OCI-LY7 (cell line): ENCODE data around the gene SFSWAP. TPM values are rescaled to one million over a fixed set of nuclear protein-coding genes. Genes with fewer than 3 reads are reported as not detected.

Source experiments
- BruUV-seq: library from RNA; stranded (reverse); fragments of 400-500 nt; replicated peaks from 2 replicates; lab custom pipeline; 2021; lab: Mats Ljungman, UMichigan
- CTCF ChIA-PET: fragments of 300-600 bp; sonication (Branson Sonifier 250); formaldehyde crosslinking; loops from one replicate; lab custom pipeline; 2022; ENCODE audit warnings: antibody characterized with exemption; ENCODE audit not compliant: unreplicated experiment; lab: Charles Lee
- POLR2A ChIA-PET: fragments of 300-600 bp; sonication (Branson Sonifier 250); formaldehyde crosslinking; loops from one replicate; lab custom pipeline; 2022; ENCODE audit warnings: antibody characterized with exemption; lab: Charles Lee
- DNase-seq: peaks from one replicate; pipeline ENCODE4 v3.0.0-alpha.2; 2015; ENCODE audit warnings: low spot score
- H2AFZ ChIP-seq: fragments of 200-600 bp; sonication (generic), shearing (Covaris generic); 2 replicates; pipeline ENCODE4 v1.6.1; 2014; ENCODE audit warnings: mild to moderate bottlenecking, antibody characterized with exemption, low read length, moderate library complexity
- H3K27ac ChIP-seq: fragments of 200-600 bp; sonication (generic); 2 replicates; pipeline ENCODE4 v1.5.1; 2014; ENCODE audit warnings: mixed run types, low read depth, mild to moderate bottlenecking, moderate library complexity, low read length, inconsistent platforms; ENCODE audit not compliant: poor library complexity, severe bottlenecking
- H3K36me3 ChIP-seq: fragments of 200-600 bp; sonication (generic); 2 replicates; pipeline ENCODE4 v1.6.1; 2014; ENCODE audit warnings: mild to moderate bottlenecking, antibody characterized with exemption, low read length, moderate library complexity, mixed read lengths; ENCODE audit not compliant: insufficient read depth
- H3K4me1 ChIP-seq: fragments of 200-600 bp; sonication (generic); 2 replicates; pipeline ENCODE4 v1.5.1; 2014; ENCODE audit warnings: mild to moderate bottlenecking, low read length; ENCODE audit not compliant: insufficient read depth, poor library complexity, severe bottlenecking
- H3K4me2 ChIP-seq: fragments of 200-600 bp; sonication (generic); 2 replicates; pipeline ENCODE4 v1.6.1; 2014; ENCODE audit warnings: mild to moderate bottlenecking, low read length
- H3K4me3 ChIP-seq: fragments of 200-600 bp; sonication (generic); 2 replicates; pipeline ENCODE4 v1.5.1; 2014; ENCODE audit warnings: mild to moderate bottlenecking, low read depth, low read length; ENCODE audit not compliant: poor library complexity, severe bottlenecking
- H3K79me2 ChIP-seq: fragments of 200-600 bp; sonication (generic); 2 replicates; pipeline ENCODE4 v1.6.1; 2016; ENCODE audit warnings: low read depth, mild to moderate bottlenecking, low read length, moderate library complexity, mixed read lengths; ENCODE audit not compliant: insufficient read depth
- H3K9me2 ChIP-seq: fragments of 200-600 bp; sonication (generic); 2 replicates; pipeline ENCODE4 v1.6.1; 2016; ENCODE audit warnings: mild to moderate bottlenecking, low read length, mixed read lengths; ENCODE audit not compliant: insufficient read depth
- H3K9me3 ChIP-seq: fragments of 200-600 bp; sonication (generic); 2 replicates; pipeline ENCODE4 v1.6.1; 2014; ENCODE audit warnings: mild to moderate bottlenecking, mixed run types, low read length, mixed read lengths
- H4K20me1 ChIP-seq: fragments of 200-600 bp; sonication (generic); 2 replicates; pipeline ENCODE4 v1.6.1; 2014; ENCODE audit warnings: mild to moderate bottlenecking, antibody characterized with exemption, low read length, moderate library complexity, mixed read lengths; ENCODE audit not compliant: insufficient read depth
- EZH2phosphoT487 ChIP-seq: fragments of 200-600 bp; sonication (generic); IDR thresholded peaks from 2 replicates; pipeline ENCODE4 v1.6.1; 2018; ENCODE audit warnings: low read depth, borderline replicate concordance, mild to moderate bottlenecking, mixed run types, antibody characterized with exemption, low read length, moderate library complexity, mixed read lengths
- intact Hi-C: fragments of 100-400 bp; cut with micrococcal nuclease; formaldehyde crosslinking; loops from one replicate; pipeline ENCODE4 v1.10.0; 2022; ENCODE audit not compliant: unreplicated experiment
- total RNA-seq, 2 experiments: library from RNA; depleted of rRNA in 1 of 2; stranded (reverse); fragments of >200 nt in 1 of 2; shearing (Covaris generic) in 1 of 2; gene quantifications; 2 replicates each; pipeline ENCODE4 v1.2.3, GENCODE V29; 2014 to 2022
- TF ChIP-seq, protein P1 (sequence below): fragments of 200-600 bp; sonication (generic); conservative IDR thresholded peaks from 2 replicates; pipeline ENCODE4 v1.5.1; 2014; ENCODE audit warnings: mild to moderate bottlenecking, antibody characterized with exemption, low read length, moderate library complexity, mixed read lengths

Gene SFSWAP
- total RNA-seq, 2 experiments from 2014 or later: 54.0 to 87.1 TPM

DNA sequence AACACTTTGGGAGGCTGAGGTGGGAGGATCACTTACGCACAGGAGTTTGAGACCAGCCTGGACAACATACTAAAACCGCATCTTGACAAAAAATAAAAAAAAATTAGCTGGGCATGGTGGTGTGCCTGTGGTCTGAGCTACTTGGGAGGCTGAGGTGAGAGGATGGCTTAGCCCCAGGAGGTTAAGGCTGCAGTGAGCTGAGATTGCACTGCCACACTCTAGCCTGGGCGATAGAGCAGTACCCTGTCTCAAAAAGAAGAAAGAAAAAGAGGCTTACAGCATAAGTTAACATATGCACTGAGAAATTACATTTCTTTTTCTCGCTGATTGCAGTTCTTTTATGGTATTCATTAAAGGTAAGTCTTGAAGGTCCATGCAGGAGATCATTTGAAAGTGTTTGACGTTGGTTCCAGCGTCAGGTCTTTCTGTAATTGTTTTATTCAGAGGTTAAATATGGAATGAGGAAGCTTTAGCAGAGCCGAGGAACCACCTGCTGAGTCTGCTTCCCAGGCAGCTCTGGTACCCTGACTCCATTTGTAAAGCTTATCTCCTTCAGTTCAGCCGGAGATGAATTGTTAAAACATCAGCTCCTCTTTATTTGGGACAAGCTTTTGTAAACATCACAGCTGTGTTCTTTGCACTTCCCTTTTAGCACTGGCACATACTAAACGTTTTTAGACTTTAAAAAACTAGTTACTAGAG is 18.5 kb downstream of the SFSWAP start:
- ChIA-PET CTCF (no interaction called here), POLR2A (no interaction called here)
- H3K36me3 ChIP-seq: peaks cover 98% of the 10 kb centered on the region
- no peaks in the 10 kb centered on the region for H3K9me3 ChIP-seq
- H2AFZ ChIP-seq: no peak overlapping the region
- peaks cover 1% of the 10 kb centered on the region; the same call in 1 of the 2 replicates for H3K79me2 ChIP-seq
- TF ChIP-seq, protein P1, sequence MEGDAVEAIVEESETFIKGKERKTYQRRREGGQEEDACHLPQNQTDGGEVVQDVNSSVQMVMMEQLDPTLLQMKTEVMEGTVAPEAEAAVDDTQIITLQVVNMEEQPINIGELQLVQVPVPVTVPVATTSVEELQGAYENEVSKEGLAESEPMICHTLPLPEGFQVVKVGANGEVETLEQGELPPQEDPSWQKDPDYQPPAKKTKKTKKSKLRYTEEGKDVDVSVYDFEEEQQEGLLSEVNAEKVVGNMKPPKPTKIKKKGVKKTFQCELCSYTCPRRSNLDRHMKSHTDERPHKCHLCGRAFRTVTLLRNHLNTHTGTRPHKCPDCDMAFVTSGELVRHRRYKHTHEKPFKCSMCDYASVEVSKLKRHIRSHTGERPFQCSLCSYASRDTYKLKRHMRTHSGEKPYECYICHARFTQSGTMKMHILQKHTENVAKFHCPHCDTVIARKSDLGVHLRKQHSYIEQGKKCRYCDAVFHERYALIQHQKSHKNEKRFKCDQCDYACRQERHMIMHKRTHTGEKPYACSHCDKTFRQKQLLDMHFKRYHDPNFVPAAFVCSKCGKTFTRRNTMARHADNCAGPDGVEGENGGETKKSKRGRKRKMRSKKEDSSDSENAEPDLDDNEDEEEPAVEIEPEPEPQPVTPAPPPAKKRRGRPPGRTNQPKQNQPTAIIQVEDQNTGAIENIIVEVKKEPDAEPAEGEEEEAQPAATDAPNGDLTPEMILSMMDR: no peak
- TF ChIP-seq EZH2phosphoT487: no peak
- no peaks in the 10 kb centered on the region for H3K9me2 ChIP-seq
- H3K4me1 ChIP-seq: no peaks in the 10 kb centered on the region
- H3K4me2 ChIP-seq: no peak overlapping the region
- H3K27ac ChIP-seq: no peak overlapping the region
- H3K4me3 ChIP-seq: no peak overlapping the region
- no peak for DNase-seq
- no TSS peak for BruUV-seq
- no peaks in the 10 kb centered on the region for H4K20me1 ChIP-seq
- intact Hi-C loops: no loop called here

DNA sequence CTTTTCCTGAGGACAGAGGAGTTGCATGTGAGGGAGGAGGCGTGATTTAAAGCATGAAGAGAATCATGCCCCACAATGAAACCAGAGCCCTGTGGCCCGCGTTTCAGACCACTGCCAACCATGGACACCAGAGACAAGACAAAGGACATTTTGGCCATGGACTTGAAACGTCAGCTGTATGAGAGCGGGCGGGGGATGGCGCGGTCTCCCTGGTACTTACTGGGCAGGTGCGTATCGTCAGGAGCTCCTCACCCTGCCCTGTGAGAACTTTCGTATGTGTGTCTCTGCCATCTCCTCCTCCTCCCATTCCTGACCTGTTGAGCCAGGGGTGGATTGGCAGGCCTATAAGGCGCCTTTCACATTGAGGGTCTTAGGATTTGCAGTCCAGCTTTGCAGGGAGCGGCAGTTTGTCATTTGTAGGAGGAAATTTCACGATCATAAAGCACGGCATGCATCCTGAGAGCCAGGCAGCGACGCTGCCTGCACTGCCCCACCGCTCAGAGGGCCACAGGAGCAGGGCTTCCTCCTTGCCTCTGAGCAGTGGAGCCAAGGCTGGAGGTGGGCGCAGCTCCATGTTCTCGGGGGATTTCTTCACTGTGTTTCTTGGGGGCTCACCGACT is 22.2 kb downstream of the SFSWAP start:
- Histone ChIP-seq H3K9me3 (no peaks in the 10 kb centered on the region), H3K4me2 (no peak overlapping the region), H3K4me1 (no peaks in the 10 kb centered on the region), H3K36me3 (peaks cover 92% of the 10 kb centered on the region), H4K20me1 (no peaks in the 10 kb centered on the region), H3K4me3 (no peak overlapping the region), H3K9me2 (no peaks in the 10 kb centered on the region), H3K27ac (no peak overlapping the region), H2AFZ (no peak overlapping the region), H3K79me2 (no peaks in the 10 kb centered on the region)
- intact Hi-C loops: no loop called here
- BruUV-seq: no TSS peak
- POLR2A ChIA-PET: no interaction called here
- CTCF ChIA-PET: no interaction called here
- DNase-seq: no peak
- TF ChIP-seq, protein P1: no peak
- no peak for TF ChIP-seq EZH2phosphoT487

DNA sequence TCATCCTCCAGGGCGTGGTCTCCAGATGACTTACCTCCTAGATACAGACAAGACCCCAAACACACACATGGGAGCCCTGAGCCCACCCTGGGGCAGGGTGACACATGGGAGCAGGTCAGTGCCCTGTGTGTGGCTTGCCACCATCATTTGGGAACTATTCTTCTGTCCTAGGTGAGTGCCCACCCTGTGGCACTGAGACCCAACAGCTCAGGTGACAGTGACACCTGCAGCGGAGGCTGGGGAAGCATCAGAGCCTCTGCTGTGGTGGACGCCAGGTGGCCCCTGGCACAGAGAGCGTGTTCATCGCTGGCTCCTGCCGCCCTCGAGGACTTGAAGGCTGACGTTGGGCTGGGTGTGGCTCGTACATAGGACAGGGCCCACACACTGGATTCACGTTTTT is 23.0 kb downstream of the SFSWAP start:
- Histone ChIP-seq H3K27ac (no peak overlapping the region), H3K4me1 (no peaks in the 10 kb centered on the region), H3K4me3 (no peak overlapping the region), H3K4me2 (no peak overlapping the region), H2AFZ (no peak overlapping the region), H3K36me3 (peaks cover 92% of the 10 kb centered on the region), H3K9me2 (no peaks in the 10 kb centered on the region), H3K79me2 (no peaks in the 10 kb centered on the region), H4K20me1 (no peaks in the 10 kb centered on the region), H3K9me3 (no peaks in the 10 kb centered on the region)
- no TSS peak for BruUV-seq
- TF ChIP-seq, protein P1: no peak
- TF ChIP-seq EZH2phosphoT487: no peak
- CTCF ChIA-PET: no interaction called here
- intact Hi-C loops: no loop called here
- POLR2A ChIA-PET: no interaction called here
- DNase-seq: no peak
